Stimulated activated CD4-positive, alpha-beta T cell treated with anti-CD3 and anti-CD28 coated beads, Interleukin-1b, Interleukin-23, amount 100 ng/mL, for 4 hours (primary cell): ENCODE measurements around the gene CLECL1.
A peak's percentile ranks its signal among the peaks of the same experiment; 100 is the strongest.
"Not testable (repeated sequence)": the region's sequence is repeated elsewhere in the genome, so short reads cannot be mapped to it uniquely, and the experiment has no call there.

Source experiments
- DNase-seq, 2 donors: peaks; one replicate each; pipeline ENCODE4 v3.0.0-alpha.2; 2020; ENCODE audit warnings: low read depth in 2 of 2

The CLECL1 gene

GRCh38 chr12:9751204-9752144 lies 18.6 kb upstream of the CLECL1 start:
- peak in 1 of 2 donors; percentile 70 for DNase-seq

GRCh38 chr12:9750276-9751203 lies 17.6 kb upstream of the CLECL1 start:
- peak; percentile 38 to 76 for DNase-seq

DNA sequence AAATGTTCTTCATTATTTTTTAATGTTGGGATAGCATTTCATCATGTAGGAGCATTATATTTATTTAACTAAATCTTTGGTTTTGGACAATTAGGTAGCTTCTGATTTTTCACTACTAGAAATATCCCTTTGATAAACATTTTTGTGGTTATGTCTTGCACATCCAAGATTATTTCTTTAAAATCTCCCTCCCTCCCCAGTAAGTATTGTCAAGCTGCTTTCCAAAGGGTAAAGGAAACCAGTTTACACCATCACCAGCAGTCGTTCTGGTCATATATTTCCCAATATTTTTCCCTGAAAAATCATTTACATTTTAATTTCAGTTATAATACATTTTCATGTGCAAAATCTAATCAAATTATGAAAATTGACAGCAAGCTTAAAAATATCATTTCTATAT lies 16.7 kb upstream of the CLECL1 start:
- no peak for DNase-seq

DNA sequence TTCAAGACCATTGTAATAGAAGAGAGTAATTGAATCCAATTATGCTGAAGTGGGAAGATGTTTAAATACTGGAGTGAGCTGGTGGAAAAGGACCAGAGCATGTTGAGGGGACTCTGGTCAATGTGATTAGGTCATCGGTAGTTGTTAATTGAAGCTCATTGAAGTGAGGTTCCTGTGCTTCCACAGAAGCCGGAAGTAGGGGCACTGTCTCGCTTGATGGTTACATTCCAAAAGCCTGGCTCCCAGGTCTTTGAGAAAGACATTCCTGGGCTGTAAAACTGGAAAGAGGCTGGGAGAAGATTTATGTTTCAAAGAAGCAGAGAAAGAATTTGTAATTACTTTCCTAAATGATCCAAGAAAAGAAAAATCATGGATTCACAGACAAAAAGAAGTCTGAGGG lies 12.3 kb upstream of the CLECL1 start:
- DNase-seq: no peak

DNA sequence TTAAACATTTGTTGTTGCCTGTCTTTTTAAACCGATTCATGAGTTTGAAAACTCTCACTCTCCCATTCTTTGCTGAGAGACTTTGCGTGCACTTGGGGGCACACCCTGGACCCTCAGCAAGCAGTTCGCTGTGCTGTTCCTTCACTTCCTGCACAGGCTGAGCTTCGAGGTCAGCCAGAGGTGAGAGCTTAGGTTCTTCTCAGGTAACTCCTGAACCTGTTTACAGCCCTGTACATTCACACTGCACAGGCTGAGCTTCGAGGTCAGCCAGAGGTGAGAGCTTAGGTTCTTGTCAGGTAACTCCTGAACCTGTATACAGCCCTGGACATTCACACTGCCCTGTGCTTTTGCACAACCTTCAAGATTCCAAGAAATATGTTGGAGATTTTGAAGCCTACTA lies 9.8 kb upstream of the CLECL1 start:
- DNase-seq: no peak

DNA sequence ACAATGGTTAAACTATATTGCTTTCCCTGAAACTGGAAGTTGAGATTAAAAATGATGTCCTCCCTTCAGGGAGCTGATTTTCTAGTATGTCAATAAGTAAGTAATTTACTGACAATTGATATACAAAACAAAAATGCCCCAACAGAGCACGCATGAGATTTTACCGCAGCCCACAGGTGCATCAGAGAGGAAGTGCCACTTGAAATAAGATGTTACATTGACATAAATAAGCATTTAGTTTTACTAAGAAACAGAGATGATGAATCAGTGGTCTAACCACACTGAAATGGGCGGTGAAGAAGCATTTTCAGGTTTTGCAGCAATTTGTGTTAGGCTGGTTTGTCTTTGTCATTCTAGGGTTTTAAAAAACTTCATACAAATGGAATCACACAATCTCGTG lies 8.8 kb upstream of the CLECL1 start:
- no peak for DNase-seq

- DNase-seq: no peak
Observed at GRCh38 chr12:9740106-9740750, 7.3 kb upstream of the CLECL1 start.

GRCh38 chr12:9739404-9740105 lies 6.7 kb upstream of the CLECL1 start:
- DNase-seq: not testable (repeated sequence)

DNA sequence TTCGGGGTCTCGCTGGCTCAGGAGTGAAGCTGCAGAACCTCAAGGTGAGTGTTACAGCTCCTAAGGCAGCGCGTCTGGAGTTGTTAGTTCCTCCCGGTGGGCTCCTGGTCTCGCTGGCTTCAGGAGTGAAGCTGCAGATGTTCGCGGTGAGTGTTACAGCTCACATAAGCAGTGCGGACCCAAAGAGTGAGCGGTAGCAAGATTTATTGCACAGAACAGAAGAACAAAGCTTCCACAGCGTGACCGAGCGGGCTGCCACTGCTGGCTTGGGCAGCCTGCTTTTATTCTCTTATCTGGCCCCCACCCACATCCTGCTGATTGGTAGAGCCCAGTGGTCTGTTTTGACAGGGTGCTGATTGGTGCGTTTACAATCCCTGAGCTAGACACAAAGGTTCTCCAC lies 6.0 kb upstream of the CLECL1 start:
- not testable (repeated sequence) for DNase-seq

DNA sequence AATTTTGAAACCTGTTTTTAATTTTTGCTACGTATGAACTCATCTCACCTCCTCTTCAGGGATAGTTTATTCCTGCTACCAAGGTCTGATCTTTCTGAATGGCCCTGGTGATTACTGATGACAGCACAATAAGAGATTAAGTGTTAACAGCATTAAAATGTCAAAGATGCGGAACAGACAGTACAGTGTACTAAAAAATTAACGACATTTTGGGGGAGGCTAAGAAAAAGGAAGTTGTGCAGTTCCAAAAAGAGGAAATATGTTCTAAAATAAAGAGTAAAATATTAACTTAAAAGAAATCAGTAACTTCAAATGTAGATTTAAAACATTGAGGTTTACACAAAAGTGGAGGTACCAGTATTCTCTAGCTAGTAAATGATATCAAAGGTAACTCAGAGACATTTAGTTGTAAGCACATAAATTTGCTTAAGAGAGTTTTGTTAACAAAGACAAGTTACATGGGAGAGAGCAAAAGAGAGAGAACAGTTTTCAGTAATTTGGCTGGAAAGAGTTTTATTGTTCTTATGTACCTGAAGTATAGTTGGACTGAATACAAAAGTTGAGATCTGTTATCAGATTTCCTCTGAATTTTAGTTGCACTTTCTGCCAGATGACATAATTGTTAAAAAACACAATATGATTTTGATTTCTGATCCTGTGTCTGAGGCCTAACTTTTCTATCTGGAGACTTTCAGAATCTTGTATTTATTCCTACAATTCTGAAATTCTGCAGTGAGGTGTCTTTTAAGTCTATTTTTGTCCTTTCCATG lies 4.2 kb upstream of the CLECL1 start:
- no peak for DNase-seq

- no peak for DNase-seq
Observed at GRCh38 chr12:9735601-9736000, 2.7 kb upstream of the CLECL1 start.

DNA sequence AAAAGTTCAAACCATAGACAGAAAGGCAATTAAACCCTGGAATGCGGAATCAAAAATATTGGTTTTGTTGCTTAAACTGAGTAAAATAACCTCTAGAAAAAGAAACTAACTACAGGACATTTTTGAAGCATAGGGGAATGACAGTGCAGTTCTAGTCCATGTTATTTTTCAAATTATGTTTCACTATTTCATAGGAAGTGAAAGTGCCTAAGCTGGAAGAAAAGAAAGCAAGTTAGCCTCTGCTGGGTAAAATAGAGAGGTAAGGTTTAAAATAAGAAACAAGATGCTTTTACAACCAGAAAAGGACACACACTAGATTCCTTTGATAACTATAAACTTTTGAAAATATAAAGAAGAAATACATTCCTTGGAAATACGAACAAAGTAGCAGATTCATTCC lies 1.1 kb downstream of the CLECL1 start:
- no peak for DNase-seq

- no peak for DNase-seq
Observed at GRCh38 chr12:9731393-9731792, 1.5 kb downstream of the CLECL1 start.

- DNase-seq: no peak
Observed at GRCh38 chr12:9730591-9730990, 2.3 kb downstream of the CLECL1 start.

DNA sequence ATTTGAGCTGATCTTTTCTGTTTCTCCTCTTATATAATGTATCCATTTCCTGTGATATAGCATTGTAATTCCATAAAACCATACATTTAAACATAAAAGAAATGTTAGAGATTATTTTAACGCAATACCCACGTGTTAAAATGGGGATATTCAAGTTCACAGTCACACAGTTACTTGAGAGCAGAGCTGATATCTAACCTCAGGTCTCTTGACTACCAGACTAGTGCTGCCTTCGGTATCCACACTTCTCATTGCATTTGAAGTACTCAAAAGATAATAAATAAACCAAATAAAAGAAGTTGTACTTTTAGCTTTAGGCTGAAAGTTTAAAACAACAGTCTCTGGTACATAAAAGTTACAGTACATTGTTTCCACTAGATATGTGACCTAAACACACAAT lies 2.9 kb downstream of the CLECL1 start:
- no peak for DNase-seq

DNA sequence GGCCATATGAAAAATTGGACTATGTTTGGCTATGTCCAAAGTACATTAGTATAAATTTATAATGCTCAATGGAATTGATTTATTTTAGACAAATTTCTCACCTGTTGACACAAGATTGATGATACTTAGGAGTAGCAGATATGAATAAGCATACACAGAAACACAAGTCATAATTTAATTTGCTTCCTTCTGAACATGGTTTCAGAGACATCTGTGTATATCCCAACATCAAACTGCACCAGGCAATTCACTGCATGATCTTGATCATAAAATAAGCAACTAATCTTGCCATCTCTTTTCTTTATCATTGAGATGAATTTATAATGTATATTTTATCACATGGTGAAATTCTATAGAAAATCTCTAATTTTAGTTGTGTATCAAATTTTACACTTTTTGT lies 3.8 kb downstream of the CLECL1 start:
- no peak for DNase-seq

DNA sequence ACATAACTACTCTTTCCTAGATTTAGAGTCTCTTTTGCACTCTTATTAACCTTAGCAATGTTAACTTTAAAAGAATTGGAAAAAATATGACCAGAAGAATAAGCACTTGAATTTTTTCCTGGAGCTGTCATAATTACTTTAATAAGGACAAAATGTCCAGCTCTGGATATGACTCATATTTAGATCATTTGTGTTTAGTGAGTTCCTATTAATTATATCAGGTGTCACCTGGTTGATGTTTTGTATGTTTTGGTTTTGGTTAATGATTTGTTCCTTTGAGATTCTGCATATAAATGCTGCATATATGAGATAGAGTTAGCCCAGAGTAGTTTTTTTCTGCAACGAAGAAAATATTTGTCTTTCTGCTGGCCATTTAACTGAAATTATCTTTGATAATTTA lies 5.1 kb downstream of the CLECL1 start:
- no peak for DNase-seq

DNA sequence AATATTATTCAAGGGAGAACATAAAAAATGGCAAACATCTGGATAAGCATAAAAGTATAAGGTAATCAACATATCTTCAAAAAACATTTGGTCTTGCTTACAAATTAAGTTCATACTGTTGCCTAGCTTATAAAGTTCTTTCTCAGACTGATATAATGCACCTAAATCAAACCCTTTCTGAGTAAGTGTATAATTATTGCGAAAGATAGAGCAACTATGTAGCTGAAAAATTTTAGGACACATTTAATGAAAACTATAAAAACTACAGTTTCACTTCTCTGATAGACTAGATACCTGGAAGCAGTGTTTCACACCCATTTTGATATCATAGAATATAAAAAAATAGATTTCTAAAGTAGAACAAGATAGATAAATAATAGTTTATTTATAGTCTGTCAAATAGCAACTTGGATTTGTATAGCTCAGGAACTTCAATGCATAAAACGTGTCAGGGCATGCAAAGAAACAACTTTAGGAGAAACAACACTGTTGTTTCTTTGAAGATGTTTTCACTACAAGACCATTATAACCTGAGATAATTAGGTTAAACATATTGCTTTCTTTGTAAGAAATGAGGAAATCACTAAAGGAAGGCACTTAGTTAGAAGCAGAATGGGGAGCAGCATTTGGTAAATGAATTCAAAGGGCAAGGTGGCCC lies 7.6 kb downstream of the CLECL1 start:
- no peak for DNase-seq

- no peak for DNase-seq
Observed at GRCh38 chr12:9724023-9724422, 8.9 kb downstream of the CLECL1 start.

DNA sequence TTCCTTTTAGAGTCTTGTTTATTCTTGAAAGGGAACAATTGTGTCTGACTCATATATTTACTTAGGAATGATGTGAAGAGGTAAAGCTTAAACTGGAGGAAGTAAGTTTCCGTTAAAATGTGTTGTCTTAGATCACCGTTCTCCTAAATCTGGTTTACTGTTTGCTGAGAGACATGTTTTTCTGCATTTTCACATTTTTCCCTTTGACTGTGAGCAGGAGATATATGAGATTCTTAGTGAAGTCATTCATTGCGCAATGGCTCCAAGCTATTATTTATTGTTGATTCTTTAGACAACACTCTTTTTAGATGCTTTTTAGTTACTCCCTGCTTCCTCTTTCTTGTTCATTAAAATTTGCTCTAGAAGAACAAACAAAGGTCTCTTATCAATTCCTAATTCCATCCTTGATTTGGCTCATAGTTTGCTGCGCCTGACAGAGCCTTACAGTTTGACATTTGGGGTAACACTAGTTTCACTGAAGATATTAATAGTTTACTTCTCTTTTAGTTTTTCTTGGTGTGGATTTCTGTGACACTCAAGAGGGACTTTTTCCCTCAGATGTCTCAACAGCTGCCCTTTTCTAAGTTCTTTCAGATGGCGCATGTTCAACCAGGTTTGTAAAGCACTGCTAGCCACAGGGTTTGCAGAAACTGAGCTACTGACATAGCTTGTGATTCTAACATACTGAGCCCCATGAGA lies 11.4 kb downstream of the CLECL1 start:
- no peak for DNase-seq
